GM21786 (cell line): ENCODE measurements around the gene HCFC1.
A peak's percentile ranks its signal among the peaks of the same experiment; 100 is the strongest.

ENCODE experiments used
- ATAC-seq: cut with Tn5 transposase; IDR thresholded peaks from one replicate; pipeline ENCODE4 v1.9.1; 2021; ENCODE audit not compliant: unreplicated experiment

Gene HCFC1

DNA sequence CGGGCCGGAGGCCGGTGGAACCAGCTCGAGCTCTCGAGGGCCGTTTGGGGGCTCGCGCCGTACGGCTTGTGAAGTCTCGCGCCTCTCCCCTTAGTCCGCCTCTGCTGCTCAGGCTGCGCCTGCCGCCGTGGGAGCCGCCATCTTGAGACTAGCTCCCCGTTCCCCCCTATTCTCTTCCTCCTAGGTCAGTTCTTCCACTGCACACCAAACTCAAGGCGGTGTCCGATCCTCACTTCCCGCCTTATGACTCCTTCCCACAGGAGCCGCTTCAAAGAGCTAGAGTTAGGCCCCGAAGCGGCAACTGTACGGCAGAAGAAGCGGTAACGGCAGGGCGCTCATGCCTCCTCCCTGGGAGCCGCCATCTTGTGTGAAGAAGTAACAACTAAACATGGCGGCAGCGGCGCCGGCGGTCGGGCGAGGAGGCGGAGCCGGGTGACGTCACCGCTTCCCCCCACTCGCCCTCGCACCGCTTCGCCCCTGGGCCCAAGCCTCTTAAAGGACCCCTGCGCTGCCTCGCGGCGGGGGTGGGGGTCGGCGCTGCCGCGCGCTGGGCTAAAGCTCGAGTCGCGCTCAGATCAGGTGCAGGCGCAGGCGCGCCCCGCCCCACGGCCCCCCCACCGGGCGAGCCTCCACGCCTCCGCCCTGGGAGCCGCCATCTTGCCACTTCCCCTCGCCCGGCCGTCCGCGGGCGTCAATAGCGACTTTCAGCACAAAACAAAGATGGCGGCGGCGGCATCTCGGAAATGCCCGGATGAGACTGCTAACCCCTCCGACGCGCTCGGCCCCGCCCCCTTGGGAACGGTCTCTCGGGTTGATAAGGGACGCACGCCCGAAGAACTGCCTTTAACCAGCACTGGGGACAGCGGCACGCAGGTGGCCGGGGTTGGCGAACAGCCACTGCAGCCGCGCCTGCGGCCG lies at the start of gene HCFC1:
Gene HCFC1, minus strand, starts transcription at position 369 of the 918 bp plus-strand sequence. CDS start 978 bp downstream, outside the sequence.
- ATAC-seq, result peak; percentile 38

DNA sequence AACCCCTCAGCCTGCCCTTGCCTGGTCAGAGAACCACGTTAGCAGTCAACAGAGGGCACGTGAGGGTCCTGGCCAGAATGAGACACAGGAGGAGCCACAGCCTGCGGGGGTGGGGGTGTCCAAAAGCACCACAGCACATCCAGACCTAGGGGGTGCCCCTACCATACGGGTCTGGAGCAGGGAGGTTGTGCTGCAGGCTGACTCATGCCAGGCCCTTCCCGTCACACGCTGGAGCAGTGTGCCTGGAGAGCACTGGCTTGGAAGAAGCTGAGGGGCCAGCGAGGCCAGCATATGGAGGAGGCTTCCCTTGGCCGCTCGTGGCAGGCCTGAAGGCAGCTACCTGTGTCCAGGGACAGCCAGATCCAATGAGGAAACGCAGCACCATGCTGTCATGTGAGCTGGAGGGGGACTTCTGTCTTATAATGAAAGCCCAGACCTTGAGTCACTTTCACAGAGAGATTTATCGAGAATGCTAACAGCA lies 49.6 kb upstream of the HCFC1 start:
- ATAC-seq, result no peak

DNA sequence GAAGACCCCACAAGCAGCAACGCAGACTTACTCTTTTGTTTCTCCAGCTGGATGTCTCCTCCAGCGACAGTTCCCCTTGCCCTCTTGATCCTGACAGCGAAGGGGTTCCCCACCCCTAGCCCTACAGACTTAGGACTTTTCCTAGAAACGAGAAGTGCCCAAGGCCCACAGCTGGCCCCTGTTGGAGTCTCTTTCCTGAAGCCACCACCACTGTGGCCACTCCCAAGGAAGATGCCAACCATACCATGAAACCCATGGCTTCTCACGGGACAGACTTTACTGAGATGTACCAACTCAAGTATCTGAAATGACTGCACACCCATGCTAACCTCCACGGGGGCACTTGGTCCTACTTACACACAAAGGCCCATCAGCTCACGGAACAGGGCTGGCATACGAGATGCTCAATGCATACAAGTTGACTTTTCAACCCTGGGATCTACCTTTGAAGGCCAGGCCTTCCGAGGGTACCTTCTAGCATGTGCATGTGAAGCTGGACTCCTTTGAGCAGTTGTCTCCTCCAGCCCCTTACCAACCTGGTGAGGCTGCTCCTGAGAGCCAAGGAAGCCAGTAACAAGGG lies 49.0 kb upstream of the HCFC1 start:
- peak; percentile 3 for ATAC-seq

DNA sequence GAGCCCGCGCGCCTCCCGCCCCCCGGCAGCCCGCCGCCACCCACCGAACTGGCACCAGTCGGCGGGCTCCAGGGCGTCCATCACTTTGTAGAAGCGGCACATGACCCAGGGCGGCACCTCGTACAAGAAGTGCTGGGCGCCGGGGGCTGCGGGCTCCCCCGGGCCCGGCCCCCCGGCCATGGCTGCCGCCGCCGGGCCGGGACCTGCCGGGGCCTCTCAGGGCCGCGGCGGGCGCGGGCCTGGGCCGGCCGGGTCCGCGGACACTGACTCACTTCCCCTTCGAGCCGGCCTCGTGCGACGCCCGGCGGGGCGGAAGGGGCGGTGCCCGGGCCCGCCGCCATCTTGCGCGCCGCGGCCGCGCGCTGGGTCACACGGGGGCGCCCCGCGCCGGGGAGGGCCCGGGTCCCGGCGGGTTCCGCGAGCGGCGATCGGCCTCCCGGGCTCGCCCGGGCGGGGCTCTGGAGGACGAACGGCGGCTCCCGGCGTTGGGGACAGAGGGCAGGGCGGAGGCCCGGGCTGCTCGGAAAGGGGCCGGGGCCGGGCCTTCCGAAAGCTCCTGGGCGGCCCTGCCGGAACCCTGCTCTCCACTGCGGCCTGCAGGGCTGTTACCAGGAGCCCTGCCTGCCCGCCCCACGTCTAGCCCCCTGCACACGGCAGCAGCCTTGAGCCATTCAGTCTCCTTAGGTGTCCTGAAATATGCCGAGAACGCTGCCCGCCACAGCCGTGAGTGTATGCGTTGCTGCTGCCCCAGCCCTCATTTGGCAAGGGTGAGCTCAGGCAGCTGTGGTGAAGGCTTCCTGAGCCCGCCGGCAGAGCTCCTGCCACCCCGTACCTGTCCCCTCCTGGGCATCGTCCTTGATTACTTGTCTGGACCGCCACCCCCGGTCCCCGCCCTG lies 48.3 kb upstream of the HCFC1 start, which contains the start of gene IRAK1:
Gene IRAK1, minus strand, starts transcription at position 270 of the 896 bp plus-strand sequence. Its CDS starts 90 bp downstream, at position 180.
- peak; percentile 45 for ATAC-seq

DNA sequence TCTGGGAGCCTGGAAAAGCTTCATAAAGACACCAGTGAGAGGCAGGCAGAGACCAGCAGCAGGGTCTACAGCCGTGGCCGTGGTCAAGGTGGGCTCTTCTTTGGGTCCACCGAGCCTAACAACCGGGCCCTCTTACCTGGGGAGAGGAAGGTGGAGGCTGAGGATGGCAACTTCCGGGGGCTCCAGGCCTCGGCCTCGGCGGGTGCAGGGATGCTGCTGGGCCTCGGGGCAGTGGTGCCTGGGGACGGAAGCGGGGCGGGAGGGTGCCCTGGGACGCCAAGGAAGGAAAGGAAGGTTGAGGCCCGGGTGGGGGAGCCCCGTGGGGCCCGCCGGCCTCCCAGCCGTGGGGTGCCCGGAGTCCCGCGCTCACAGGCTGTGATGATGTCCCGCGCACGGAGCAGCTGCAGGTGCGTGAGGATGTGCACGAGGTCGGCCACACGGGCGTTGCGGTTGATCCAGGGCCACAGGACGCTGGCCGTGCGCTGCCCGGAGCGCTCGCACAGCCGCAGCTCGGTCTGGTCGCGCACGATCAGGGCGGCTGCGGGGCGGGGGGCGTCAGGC lies 47.5 kb upstream of the HCFC1 start:
- peak; percentile 12 for ATAC-seq

DNA sequence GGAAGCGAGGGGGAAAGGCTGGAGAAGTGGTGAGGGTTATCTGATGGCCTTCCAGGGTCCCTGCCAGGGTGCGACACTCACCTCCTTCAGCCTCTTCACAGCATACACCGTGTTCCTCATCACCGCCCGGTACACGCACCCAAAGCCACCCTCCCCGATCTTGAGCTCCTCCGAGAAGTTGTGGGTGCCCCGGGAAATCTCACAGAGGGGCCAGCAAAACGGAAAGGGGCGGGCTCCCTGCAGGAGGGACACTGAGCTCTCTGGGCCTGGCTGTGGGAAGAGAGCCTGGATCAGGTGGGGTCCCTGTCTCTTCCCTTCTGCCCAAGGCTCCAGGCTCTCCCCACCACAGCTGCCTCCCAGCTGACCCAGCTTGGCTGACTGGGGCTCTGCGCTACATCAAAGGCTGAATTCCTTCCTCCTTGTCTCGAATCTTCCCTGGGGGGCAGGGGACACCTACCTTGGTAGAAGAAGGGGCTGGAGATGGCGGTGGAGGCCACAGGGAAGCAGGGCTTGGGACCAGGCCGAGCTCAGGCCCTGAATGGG lies 47.0 kb upstream of the HCFC1 start:
- no peak for ATAC-seq

DNA sequence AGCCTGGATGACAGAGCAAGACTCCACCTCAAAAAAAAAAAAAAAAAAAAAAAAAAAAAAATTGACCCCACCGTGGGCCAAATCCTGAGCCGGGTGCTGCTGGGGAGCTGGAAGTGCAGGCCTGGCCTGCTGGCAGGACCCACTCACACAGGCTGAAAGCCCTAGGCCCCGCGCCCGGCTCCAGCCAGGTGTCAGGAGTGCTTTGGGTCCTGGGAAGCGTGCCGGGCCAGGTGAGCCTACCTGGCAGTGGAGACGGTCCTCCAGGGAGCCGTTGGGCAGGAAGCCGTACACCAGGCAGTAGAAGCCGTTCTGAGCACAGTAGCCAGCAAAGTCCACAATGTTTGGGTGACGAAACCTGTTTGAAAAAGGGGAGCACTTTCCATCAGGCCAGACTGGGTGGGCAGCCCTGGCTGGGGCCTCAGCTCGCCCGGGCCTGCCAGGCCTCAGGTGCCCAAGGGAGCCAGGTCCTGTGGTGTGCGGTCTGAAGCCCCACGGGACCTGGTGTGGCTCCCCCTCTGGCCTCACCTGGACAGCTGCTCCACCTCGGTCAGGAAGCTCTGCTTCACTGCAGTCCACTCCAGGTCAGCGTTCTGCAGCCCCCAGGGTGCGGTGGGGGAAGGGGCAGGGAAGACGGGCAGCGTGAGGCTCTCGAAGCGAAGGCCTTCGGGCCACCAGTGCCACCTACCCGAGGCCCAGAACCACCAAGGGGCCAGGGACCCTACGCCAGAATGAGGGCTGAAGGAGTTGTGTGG lies 46.3 kb upstream of the HCFC1 start:
- ATAC-seq, result no peak

DNA sequence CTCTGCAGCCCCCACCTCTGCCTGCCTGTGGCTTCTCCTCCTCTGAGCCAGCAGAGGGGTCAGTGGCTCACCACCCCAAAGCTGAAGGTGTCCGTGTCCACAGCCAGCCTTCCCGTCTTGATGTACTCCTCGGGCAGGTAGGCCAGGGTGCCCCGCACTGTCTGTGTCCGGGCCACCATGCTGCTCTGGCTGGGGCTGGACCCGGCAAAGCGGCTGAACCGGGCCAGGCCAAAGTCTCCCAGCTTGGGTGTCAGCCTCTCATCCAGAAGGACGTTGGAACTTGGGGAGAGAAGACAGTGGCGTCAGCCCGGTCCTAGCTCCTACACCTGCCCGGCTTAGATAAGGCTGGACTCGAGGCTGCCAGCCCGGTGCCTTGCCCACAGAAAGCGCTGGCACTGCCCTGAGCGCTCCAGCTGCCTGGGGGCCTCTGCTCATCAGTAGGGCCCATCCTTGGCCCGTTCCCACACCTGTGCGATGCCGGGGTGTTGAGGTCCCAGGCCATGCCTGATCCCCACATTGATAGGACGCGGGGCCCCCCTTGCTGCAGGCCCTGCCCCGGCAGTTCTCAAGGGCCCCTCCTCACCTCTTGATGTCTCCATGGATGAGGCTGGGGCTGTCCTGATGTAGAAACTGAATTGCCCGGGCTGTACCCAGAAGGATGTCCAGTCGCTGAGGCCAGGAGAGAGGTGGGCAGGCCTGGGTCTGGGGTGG lies 44.9 kb upstream of the HCFC1 start:
- no peak for ATAC-seq

DNA sequence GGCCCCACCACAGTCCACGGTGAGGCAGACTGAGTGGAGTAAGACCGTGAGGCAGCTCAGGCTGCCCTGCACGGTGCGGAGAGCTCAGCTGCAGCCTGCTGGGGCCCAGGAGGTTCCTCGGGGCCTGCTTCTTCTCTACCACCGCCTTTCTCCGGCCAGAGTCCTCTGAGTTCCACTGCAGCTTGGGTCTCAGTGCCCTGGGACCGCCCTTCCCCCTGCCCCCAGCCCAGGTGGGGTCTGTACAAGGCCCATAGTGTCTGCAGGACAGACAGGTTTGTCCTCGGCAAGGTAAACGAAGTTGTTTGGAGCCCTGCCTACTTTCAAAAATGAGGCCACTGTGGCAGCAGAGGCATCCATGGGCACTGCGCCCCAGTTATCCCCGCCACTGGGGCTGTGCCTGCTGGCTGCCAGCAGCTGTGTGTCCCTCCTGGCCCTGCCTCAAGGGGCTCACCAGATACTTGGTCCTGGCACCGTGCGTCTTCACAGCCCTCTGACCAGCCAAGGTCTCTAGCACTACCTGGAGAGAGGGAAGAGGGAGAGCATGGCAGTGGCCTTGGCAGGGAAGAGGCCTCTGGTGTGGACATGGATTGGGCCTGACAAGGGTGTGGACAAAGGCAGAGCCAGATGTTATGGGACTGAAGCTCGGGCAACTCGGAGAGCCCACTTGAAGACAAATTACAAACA lies 44.1 kb upstream of the HCFC1 start:
- ATAC-seq, result no peak

DNA sequence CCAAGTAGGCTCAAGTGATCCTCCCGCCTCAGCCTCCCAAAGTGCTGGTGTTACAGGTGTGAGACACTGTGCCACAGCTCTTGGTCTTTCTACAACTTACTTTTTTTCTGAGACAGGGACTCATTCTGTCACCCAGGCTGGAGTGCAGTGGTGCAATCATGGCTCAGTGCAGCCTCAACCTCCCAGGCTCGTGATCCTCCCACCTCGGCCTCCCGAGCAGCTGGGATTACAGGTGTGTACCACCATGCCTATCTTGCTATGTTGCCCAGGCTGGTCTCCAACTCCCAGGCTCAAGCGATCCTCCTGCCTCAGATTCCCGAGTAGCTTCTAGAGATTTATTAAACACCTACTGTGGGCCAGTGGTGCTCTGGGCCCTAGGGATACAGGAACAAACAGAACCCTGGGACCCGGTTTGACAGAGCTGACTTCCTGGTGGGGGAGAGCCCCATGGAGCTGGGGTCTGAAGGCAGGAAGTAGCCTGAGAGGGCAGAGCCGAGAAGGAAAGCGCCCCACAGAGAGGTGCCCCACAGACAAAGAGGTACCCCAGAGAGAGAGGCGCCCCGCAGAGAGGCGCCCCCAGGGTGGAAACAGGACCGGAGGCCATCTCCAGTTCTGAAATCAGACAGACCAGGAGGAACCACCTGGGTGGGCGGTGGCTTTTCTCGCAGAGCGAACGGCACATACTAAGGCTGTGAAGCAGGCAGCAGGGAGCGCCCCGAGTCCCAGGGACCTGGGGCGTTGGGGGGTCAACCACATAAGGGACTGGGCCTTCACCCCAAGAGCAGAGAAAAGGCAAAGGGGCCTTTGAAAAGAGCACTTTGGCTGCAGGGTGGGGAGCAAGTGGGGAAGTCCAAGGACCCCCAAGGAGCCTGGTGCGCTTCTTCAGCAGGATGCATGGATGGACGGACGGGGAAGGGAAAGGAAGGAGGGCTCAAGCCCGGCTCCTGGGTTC lies 43.1 kb upstream of the HCFC1 start:
- ATAC-seq, result no peak

DNA sequence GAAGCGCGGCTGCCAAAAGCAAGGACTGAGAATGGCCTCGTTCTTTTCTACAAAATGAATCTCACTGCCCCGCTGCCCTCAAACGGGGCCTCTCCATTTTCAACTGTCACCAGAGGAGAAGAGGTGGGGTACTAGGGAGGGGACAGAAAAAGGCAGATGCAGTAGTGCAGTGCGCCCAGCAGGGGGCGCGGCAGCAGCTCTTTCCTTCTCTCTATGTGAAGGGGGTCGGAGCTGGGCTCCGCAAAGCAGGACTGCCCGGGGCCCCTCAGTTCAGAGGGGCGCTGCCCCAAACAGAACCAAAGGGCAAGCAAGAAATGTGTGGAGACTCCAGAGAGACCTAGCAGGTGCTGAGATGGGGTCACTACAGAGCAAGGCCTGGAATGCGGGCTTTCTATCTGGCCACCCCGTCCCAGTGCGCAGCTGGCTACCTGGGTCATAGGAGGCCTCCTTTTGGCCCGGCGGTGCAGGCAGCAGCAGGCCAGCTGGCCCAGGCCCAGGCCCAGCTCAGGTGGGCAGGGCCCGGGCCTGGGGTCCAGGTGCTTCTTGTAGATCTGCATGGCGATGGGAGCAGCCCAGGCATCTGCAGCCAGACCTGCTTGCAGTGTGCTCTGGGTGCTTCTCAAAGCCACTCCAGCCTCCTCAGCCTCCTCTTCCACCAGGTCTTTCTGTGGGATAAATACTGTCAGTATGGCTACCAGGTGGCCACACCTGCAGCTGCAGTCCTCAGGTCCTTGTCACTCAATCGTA lies 42.2 kb upstream of the HCFC1 start:
- no peak for ATAC-seq

DNA sequence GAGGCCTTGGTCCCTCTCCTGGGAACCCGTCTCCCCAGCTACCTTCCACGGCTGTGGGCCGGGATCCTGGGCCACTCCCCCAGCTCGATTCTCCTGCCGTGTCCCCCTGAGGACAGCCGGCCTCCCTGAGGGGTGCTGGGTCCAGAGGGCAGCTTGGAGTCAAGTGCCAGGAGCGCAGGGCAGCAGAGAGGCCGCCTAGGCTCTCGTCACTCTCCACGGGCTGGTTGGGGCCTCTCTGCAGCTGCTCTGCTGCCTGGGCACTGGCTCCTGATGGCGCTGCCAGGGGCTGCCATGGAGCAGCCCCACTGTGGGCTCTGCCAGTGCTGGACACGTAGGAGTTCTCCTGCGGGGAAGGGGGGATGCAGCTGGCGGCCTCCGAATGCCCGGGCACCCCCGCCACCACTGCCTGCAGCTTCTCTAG lies 41.4 kb upstream of the HCFC1 start:
- ATAC-seq, result no peak

DNA sequence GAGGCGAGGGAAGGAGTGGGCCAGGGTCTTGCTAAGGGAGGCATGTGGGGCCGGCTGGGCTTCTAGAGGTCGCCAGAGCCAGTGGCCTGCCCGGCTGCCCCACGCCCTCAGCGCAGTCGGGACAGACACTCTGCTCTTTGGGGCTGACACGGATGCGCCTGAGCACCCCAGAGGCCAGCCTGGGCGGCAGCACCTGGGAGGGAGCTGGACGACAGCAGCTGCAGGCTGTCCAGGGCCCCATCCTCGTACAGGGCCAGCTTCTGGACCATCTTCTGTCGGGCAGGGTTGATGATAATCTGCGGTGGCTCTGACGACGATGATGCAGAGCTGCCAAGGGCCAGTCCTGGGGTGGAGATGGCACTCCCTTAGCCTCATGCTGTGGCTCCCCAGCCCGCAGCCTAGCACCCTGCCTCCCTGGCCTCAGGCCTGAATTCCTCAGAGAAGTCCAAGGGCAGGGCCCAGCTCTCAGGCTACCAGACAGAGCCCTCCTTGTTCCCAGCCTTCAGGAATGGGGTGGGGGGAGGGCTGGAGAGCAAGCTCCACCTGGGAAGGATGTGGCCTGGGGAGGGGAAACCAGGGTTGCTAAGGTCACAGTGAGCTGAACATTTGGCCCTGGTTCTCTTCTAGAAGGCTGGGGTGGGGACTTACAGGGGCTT lies 40.8 kb upstream of the HCFC1 start:
- no peak for ATAC-seq

DNA sequence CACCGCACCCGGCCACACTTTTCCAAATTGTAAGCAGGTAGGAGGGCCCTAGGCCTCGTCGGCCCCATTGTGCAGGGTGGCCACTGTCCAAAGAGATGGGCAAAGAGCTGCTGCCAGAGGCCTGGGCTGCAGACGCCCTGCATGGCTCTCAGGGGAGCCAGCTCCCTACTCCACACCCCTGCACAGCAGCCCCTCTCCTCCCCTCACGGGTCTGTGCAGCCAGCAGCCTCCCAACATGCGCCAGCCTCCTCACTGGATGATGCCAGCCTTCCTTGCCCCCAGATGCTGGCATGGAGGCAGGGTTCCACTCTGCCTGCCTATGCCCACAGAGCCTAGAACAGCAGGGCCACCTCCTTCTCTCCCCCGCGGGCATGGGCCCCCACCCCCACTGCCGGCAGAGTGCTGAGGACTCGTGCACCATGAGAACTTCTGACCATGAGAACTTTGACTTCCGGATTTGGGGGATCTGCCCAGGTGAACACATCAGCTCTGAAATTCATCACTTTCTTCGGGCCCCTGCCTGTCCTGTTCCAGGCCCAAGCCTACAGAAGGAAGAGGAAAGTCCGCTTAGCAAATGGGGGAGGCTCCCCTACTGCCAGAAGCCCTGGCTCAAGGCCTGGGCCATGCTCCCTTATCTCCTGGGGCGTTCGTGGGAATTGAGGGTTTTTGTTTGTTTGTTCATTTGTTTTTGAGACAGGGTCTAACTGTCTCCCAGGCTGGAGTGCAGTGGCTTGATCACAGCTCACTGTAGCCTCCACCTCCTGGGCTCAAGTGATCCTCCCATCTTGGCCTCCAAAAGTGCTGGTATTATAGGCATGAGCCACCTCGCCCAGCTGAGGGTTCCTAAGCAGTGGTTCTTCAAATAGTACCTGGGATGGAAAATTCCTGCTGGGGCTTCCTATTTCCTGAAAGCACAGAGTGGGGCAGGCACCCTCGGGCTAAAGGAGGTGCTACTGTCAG lies 40.0 kb upstream of the HCFC1 start:
- ATAC-seq, result no peak
